Skin of body (tissue), 2 donors: ENCODE data around the gene TAPT1. TPM values are rescaled to one million over a fixed set of nuclear protein-coding genes. Genes with fewer than 3 reads are reported as not detected.

ENCODE experiments used
- DNase-seq: peaks from one replicate; lab custom pipeline; 2025; lab: John Stamatoyannopoulos, UW
- total RNA-seq: library from RNA; depleted of rRNA; stranded (reverse); fragments of >200 nt; gene quantifications from one replicate; pipeline ENCODE4 v1.2.3, GENCODE V29; 2014

TAPT1 gene
- total RNA-seq, 1 donor from 2014 or later, result 34.4 TPM

DNA sequence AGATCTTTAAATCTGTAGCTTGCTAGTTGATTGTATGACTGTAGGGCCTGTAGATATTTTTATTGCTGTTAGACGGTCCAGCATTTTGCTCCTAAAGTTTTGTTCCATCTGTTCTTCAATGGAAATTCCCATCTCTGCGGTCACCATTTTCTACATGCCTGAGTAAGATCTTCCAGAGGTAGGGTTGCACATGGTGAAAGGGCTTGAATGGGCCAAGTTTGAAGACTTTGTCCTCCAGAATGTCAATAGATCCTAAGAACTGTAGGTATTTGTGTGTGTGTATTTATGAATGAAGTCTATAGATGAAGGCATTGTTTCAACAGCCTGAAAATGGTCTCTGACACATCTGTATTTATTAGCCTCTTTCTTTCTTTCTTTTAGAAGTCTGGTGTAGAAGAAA lies 22.3 kb upstream of the TAPT1 start:
- DNase-seq, result no peak

DNA sequence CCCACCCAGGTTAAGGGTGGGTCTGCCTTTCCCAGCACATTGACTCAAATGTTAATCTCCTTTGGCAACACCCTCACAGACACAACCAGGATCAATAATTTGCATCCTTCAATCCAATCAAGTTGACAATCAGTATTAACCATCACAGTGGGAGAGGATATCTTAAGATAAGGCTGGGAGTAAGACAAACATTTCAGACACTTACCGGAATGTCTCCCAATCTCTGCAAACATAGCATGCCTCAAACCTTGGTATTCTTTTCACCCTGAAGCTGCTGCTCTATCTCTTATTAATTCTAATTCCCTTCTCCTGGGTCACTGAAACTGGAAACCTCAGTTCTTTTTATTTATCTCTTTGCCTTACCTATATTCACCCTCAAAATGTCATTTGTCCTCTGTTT lies 19.0 kb upstream of the TAPT1 start:
- DNase-seq, result no peak

DNA sequence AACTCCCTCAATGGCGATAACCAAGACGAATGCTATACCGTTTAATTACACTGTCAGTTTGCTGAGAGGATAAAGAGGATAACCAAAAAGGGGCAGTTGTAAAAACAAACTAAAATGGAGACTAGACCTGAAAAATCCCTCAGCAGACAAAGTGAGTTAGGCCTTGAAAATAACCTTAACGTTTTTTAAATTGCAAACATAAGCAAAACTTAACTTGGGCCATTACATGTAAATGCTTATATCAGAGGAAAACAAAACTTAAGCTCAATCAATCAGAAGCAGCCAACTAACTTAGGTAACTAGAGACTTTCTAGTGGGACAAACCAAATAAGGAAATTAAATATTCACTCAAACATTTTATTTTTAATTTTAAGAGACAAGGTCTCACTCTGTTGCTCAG lies 17.0 kb upstream of the TAPT1 start:
- no peak for DNase-seq

DNA sequence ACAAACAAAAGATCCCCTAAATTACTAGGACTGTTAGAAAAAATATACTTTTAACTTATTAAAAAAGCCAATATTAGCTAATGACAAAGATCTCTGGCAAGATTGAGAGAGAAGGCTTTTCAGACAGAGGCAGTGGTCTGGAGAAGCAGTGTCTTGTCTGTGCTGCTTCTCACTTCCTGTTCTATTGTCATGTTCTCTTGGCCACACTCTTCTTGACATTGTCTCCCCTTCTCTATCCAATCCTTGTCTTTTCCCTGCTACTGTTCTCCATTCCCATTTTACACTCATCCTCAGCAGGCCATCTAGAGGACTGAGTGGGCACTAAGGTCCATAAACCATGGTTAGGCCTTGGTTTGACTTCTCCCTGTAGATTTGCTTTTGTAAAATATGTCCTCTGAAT lies 14.0 kb upstream of the TAPT1 start:
- no peak for DNase-seq

DNA sequence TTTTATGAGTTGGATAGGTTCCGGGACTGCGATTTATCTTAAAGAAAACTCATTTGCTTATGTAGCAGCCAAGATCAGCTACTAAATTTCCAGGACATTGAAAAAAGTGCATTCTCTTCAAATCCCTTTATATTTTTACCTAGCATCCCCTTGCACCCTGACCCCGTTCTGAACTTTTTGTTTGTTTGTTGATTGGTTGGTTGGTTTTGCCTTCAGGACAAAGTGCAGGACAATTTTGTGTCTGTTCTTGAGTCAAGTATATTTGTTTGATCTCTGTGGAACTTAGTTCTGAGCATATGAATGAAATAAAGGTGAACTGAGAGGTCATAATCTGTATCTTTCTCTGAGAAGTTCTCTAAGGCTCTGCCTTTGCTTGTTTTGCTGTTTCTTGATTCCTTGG lies 12.8 kb upstream of the TAPT1 start:
- no peak for DNase-seq

DNA sequence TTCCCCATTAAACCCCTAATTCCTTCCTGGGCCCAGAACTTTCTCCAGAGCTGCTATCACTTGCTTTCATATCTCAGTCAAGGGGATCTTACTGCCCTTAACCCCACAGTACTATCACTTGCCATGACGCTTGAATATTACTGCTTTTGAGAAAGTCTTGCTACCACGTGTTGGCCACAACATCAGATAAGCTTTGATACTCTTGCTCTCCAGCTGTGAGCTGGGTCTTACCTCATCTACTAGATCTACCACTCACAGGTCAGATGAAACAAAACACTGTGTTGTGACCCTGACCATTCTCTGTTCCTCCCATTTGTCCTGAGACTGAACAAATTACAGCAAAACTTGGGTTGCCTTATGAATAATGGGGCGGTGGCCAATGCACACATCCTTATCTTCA lies 12.1 kb upstream of the TAPT1 start:
- DNase-seq, result no peak

DNA sequence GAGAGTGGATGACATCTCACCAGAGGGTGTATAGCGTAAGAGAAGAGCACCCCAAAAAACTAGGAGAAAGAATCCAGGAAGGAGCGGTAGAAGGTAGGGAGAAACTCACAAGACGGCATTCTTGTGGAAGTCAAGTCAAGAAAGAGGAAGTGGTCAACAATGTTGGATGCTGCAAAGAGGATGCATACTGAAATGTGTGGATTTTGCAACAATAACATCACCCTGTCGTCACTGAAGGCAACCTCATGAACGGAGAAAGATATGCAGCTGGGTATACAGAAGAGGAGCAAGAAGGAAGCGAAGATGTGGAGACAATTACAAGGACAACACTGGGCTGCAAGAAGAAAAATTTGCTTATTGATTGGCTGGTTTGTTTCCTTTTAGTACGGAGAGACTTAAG lies 11.4 kb upstream of the TAPT1 start:
- no peak for DNase-seq

DNA sequence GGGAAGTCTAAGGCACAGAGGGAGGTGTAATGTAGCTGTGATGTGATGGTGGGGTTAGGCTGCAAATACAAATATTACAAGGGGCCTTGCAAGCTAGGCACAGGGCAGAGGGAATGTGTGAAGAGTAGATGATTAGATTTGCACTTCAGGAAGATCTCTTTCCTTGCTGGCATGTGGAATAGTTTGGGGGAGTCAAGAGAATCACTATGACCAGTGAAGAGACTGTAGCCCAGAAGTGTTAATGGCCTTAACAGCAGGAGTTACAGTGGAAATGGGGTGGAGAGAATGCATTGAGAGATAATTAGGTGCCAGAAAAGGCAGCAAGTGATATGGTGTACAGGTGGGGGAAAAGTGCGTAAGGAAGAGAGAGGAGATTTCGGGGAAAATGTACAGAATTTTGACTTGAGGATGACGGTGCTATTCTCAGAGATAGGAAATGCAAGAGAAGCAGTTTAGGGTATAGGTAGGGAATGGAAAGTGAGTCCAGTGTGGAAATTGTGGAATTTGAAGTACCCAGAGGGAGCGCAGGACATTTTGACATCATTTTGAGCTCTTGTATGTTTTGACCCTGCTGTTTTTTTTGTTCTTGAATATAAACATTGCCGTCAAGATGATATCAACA lies 10.2 kb upstream of the TAPT1 start:
- DNase-seq, result no peak

DNA sequence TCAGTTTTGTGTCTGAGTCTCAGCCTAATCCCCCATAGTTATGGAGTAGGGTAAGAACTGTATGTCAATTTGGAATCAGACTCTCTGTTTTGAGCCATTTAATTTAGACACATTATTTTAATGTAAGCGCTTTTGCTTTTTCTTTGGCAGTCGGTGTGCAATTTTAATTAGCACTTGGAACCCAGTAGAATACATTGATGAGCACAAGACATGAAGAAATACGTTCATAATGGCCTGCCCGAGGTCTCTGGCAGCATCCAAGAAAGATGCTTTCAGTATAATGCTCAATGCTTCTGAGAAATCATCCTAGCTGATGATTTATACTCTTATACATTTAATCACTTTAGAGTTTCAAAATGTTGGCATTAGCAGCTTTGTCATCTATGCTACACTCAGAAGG lies 8.9 kb upstream of the TAPT1 start:
- DNase-seq, result no peak

DNA sequence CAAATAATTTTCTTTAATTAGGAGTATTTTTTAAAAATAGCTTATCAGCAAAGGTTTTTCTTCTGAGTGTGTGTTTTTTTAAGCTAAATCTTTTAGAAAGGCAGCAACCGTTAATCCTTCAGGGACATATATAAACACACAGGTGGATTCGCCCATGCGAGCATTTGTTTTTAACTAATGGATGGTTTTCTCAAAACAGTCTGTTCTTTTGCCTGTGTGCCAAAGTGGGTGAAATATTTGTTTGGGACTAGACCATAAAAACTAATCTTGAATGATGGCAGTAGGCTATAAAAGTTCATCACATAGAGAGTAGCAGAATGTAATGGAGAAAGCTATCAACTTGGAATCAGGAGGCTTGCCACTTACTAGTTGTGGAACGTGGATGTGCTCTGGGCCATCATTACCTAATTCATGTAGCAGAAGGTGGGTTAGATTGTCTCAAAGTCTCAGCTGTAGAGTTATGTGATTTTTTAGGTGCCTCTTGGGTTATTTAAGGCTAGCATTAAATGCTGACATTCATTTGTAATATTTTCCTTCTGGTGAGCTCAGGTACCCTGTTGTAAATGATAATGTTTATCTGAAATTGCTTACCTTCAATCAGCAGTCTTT lies 7.4 kb upstream of the TAPT1 start:
- no peak for DNase-seq

DNA sequence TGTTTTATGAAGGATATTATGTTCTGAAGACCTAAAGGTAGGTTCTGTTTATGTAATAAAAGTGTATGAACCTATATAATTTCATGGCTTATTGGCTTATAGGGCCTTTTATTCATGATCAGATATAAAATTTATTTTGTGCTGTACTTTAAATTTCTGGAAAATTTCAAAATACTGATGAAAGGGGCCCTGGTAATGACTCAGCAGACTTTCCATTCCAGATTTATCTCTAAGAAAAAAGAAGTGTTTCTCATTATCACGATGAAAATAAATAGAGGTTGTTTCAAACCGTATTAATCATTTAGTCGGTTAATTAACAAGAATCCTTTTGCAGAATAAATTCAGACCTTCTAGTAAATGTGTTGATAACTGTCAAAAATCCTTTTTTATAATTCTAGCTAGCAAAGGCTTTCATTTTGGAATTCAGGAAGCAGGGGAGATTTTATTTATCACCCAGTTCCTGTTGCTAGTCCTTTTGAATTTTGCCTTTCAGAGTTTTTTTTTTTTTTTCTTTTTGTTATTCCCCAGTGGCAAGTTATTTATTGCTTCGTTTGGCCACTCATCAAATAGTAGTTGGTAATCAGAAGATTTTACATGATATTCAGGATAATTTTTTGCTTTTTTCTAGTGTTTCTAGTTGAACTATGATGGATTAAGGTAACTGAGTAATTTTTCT lies 5.4 kb upstream of the TAPT1 start:
- DNase-seq, result no peak

DNA sequence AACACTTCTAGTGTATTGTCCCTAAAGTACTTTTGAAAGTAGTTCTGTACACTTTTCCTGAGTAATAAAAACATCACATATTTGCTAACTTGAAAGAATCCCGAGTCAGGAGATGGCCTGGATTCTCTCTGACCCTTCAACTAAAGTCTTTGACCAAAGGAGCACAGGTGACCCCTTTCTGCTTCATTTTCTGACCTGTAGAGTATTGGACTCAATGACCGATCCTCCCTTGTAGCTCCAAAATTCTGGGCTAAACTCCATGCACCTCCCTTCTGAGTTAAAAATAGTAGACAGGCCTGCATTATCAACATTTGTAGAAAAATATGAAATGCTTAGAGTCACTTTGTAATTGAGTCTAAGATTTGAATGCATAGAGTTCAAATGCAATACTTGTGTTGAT lies 4.0 kb upstream of the TAPT1 start:
- no peak for DNase-seq

DNA sequence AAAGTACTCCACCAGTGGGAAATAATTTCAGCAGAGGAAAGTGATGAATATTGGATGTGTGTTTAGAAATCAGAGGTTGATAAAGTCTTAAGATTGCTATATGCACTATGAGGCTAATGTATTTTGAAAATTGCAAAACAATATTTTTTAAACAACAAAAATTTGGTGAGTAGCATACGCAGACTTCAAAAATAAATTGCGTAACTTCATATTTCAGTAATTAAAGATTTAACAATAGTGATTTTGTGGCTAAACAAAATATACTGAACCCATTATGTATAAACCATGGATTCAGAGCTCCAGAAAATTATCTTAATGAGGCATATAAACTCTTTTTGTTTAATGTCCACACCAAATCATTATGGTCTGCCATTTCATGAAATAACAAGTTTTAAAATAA lies 3.3 kb upstream of the TAPT1 start:
- no peak for DNase-seq

DNA sequence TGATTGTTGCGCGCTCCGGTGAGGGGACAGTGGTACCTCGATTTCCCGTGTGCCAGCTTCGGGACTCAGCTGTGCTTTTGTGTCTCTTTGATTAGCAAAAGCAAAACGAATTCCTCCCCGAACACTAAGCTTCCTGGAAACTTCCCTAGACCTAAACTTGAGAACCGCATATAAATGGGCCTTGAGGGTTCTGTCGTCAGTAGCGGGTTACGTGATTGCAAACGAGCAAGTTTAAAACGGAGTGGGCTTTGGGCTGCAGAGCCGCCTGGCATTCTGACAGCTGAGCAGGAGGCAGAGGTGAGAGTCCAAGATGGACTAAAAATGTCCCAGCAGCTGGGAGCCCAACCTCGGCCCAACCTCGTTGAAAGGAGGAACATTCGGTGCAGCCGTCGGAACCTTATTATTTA lies 1.2 kb upstream of the TAPT1 start:
- no peak for DNase-seq

DNA sequence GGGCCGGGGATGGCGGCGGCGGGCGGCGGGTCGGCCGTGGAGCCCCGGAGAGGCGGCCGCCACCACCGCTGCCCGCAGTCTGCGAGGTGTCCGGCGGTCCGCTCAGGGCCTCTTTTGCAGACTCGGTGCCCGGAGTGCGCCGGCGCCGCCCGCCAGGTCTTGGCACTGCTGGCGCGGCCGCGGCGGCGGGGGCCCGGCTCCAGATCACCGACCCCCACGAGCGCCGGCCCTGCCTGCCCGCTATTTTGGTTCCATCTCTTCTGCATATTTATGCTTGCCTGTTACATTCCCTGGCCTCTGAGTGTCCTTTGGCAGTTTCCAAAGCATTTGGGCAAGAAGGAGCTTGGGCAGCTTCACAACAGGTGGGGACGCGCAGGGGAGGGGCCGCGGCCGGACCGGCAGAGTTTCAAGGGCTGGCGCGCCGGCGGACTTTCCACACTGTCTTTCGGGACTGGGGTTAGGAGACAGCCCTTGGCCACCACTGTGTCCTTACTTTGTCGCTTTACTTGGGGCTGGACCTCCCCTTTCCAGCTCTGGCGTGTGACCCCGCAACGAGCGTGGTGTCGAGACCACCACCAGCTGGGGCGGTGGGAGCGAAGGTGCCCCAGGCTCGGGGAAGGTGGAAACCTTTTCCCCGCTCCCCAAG lies 668 bp upstream of the TAPT1 start:
- peak; percentile 2 for DNase-seq

DNA sequence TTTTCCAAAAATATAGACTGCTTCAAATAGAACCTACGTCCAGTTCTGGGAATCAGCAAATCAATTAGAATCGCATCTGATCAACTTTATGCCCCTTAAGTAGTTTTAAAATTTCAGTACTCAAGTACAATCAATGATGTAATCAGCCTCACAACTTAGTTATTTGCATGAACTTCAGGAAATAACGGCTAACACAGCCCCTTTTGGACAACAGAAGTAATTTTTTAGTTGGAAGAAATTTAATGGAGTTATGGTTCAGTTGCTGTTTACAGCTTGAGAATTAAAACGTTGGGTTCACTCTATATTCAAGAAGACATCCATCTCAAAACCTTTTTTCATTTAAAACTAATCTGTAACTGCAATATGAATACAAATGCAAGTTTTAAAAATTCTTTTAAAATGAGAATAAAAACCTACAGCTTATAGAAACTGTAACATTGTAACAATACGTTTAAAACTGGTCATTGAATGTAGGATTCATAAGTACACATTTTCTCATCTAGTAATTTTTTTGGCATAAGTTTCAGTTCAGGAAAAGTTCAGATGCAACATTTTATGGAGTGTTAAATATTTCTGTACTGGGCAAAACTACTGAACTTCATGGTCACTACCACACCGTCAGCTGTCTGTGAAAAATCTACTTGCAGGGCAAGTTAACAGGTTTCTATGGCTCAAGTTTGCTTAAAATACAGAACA lies 956 bp downstream of the TAPT1 start:
- DNase-seq, result peak; percentile 39

DNA sequence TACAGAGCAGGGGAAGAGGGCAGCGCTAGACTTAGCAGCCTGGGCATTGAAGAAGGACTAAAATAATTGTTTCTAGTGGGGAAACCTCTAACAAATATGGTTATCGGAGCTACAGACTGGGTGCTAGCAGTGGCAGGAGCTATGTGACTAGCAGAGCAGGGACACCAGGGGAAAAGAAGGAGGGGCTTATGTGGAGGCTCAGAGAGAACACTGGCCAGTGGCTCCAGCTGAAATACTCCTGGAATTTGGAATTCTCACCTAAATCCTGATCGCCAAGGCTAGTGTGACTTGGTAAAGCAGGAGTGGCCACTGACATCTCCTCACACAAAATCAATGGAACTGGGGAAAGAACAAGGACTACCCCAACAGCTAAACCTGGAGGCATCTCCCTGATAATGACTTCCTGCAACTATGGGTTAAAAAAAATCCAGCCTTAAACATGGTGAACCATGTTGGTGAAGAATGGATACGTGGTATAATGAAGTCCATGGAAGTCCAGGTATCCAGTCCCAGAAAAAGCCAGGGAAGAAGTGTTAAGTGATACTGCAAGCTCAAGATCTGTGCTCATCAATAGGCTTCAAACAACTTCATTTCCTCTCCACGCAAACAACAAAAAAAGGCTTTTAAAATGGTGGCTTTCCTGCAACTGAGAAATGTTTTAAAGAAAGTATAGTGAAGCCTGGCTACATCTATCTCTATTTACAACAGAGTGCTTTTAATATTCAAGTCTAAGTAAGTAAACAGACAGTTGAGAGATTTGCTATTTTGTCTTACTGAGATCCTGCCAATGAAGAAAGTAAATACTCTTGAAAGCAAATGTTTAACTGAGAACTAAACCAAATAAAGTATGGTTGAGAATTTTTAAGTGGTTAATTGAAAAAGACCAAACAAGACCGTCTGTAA lies 1.8 kb downstream of the TAPT1 start:
- DNase-seq, result no peak

DNA sequence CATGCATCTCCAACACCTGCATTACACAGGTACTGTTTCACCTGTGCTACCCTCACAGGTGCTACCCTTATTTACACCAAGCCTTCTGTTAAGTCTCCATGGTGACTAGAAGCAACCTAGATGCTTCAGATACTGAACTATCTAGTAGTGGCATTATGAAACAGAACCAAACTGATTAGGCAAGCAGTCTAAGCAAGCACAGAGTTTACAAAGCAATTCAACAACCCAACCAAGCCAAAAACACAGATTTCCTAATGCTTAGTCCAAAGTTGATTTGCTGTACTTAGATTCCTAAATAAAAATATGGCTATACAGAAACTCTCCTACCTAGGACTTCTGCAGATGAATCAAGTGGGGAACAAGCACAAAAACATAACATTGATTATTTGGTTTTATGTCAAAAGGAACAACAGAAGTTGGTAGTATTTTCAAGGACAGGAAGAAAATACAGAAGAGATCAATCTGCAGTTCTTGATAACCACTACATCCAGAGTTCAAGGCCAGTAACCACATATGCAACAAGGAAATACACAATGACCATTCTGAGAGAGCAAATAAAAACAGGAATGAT lies 3.2 kb downstream of the TAPT1 start:
- no peak for DNase-seq

DNA sequence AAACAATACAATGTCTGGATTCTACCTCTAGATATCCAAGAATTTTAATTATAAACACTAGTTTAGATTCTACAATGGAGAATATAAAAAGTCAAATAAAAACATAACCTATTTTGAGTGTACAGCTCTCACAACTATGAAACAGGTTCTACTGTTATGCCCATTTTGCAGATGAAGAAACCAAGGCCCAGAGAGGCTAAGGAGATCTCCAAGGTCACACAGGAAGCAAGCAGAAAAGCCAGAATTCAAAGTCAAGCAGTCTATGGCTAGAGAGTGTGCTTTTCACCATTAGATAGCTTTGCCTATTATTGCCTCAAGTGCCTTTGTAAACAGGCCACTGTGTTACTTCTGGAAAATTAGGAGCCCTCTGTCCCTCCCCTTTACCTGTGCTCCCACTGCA lies 7.3 kb downstream of the TAPT1 start:
- no peak for DNase-seq

DNA sequence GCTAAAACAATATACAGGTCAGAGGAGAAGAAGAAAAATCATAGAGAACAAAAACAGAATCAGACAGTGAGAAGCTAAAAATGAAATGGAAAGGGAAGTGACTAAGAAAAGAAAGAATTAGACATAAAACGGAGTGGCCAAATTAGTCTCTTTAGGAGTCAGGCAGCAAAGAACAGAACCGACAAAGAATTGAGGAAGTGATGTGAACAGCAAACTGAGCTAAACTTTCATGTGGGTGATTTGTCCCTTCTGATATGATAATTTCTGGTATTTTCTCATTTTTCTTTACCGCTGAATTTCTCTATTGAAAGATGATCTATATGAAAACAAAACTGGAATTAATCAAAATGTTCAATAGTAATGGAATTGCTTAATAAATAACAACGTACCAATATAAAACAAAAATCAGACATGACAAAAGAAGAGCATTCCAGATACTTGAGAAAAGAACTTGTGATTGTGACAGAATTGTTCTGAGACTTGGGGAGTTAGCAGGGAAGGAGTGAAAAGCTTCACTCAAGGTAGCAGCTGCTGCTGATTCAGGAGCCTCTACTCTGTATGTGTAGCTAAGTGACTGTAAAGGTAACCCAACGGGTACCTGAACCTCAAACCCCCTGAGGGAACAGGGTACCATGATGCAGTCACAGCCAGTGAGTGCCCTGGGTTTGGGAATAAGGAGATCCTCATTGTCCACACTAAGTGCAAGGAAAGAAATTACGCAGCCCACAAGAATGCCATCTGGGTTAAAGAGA lies 8.8 kb downstream of the TAPT1 start:
- no peak for DNase-seq
